GM18505 (cell line): ENCODE data around the gene ACADSB.

Experiments
- ATAC-seq: cut with Tn5 transposase; IDR thresholded peaks from one replicate; pipeline ENCODE4 v1.9.1; 2021; ENCODE audit not compliant: unreplicated experiment
- POLR2A ChIP-seq: IDR thresholded peaks from 4 replicates; pipeline ENCODE4 v1.6.1; 2011; ENCODE audit warnings: borderline replicate concordance; ENCODE audit not compliant: insufficient read depth, insufficient read length; ENCODE audit errors: extremely low read depth

Gene ACADSB

DNA sequence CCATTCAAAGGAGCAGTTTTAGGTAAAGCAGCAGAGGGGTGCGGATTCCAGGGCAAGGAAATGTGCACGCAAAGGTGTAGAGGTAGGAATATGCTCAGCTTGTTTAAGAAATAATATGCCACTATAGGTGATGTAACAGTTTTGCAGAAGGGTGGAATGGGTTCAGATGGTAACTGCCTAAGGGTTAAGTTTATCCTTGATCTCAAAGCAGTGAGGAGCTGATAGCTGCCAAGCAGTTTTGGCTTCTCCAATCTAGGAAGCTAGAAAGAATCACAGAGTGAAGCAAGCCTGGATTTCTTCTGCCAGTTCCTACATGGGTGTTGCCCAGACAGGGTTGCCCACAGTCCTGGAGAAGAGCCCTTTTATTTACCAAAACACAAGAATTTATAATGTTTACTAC is 6.0 kb downstream of the ACADSB start:
- no peak for TF ChIP-seq POLR2A
- ATAC-seq = no peak

DNA sequence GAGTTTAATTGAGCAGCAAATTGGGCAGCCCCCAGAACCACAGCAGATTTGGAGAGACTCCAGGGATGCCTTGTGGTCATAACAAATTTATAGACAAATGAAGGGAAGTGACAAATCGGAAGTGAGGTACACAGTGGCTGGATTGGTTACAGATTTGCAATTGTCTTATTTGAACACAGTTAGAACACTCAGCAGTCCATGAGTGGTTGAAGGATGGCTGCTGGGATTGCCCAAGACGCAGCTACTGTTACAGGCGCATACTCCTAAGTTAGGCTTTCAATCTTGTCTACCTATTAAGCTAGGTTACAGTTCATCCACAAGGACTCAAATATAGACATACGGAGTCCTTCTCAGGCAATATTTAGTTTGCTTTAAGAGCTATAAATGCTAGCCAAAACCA is 7.4 kb downstream of the ACADSB start:
- ATAC-seq = no peak
- TF ChIP-seq POLR2A = no peak

DNA sequence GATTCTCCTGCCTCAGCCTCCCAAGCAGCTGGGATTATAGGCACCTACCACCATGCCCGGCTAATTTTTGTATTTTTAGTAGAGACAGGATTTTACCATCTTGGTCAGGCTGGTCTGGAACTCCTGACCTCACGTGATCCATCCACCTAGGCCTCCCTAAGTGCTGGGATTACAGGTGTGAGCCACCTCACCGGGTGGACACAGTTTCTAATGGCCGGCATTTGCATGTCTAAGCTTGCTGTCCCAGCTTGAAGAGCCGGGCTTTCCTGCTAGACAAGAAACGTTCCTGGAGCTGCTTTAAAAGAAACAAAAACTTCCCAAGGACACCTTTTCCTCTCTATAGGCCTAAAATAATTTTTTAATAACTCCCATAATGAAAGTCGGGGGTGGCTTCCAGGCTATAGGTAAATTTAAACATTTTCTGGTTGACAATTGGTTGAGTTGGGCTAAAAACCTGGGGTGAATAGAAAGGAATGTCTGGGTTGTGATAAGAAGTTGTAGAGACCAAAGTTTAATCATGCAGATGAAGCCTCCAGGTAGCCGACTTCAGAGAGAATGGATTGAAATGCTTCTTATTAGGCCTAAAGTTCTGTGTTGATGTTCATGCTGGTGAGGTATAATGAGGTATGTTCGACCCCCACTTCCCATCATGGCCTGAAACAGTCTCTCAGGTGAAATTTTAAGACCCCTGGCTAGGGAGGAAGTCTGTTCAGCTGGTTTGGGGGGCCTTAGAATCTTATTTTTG is 8.8 kb downstream of the ACADSB start:
- ATAC-seq = no peak
- no peak for TF ChIP-seq POLR2A

DNA sequence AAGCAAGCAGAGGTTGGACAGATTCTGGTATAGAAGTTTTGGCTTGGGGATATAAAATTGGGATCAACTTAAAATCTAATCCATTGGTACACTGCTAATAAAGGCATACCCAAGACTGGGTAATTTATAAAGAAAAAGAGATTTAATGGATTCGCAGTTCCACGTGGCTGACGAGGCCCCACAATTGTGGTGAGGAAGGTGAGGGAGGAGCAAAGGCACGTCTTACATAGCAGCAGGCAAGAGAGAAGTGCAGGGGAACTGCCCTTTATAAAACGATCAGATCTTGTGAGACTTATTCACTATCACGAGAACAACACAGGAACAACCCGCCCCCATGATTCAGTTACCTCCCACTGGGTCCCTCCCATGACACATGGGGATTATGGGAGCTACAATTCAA is 9.7 kb downstream of the ACADSB start:
- no peak for TF ChIP-seq POLR2A
- no peak for ATAC-seq

DNA sequence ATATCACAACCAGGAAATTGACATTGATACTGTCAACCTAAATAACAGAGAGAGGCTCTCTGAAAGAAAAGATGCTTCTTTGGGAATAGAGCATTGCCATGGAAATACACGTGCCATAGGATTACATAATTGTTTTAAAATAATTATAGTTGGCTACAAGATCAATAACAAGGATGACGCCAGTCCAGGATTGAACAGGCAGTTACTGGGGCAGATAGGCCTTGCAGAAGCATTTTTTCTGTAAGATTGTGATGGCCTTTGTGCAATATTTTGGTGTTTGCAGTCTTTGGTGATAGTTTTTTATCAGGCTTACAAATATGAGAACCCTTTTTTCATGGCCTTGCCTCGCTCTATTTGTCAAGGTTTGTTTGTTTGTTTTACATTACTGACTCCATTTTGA is 10.5 kb downstream of the ACADSB start:
- no peak for ATAC-seq
- no peak for TF ChIP-seq POLR2A

DNA sequence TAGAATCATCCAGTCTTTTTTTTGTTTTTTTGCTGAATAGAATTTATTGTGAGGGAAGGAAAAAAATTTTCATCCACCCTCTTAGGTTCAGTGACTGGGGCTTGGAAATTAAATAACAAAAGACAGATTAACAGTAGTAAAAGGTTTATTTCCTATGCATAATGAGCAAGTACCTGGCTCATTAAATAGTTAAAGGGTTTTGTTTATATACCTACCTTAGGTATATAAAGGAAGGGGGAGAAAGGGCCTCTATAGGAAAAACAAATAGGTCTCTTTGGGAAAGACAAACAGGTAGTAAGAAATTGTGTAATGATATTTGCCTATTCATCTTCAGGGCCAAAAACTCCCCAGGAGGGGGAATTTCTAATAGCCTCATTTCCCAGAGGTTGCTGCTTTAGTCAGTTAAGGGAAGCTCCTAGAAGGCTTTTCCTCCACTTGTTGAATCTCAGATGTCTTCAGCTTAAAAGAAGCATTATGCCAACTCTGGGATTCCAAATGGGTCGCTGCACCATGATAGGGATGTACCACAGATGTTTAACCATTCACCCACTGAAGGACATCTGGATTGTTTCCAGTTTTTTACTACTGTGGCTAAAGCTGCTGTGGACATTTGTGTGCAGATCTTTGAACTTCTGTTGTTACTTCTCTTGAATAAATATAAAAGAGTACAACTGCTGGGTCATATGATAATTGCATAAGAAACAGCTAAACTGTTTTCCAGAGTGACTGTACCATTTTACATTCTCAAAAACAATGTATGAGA is 11.3 kb downstream of the ACADSB start:
- ATAC-seq = no peak
- no peak for TF ChIP-seq POLR2A

DNA sequence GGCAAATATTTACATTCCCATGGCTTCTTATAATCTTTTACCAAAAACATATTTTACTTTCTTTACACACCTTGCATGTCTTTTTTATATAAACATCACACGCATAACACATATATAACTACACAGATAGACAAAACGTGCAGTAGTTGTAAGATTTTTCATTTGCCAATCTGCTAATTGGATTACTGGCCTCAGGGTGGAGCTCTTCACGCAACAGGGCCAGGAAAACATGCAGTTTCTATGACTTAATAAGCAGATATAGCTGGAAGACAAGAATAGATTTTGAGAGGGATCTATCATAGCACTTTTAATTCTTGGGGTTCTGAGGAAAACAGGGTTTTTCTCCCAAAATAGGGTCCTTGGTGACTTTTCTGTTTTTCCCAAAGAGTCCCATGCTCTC is 12.7 kb downstream of the ACADSB start:
- no peak for ATAC-seq
- TF ChIP-seq POLR2A = no peak

DNA sequence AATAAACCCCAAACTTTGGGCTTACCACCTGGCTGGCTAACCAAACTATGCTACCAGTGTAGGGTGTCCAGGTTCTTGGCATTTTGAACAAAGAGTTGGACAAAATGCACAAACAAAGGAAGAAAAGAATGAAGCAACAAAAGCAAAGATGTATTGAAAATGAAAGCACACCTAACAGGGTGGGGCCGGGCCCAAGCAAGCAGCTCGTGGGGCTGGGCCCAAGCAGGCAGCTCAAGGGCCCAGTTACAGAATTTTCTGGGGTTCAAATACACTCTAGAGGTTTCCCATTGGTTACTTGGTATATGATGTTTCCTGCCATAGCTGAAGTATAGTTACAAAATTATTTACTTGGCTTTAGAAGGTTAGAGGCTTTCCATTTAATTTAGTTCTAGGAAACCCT is 15.7 kb downstream of the ACADSB start:
- TF ChIP-seq POLR2A = no peak
- ATAC-seq = no peak

DNA sequence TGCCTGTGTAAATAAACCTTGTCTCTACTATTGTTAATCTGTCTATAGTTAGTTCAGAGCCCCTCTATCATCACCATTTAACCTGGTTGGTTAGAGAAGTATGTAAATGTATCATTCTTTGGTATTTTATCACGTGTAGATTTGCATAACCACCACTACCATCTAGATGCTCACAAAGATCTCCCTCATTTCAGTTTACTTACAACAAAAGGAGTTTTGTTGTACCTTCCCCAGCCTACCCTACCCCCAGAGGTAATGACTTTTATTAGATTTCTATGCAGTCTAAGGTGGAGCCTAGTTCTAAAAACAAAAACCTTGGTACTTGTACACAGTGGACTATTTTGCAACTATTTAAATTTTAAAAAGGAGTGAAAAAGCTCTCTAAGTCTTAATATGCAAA is 17.5 kb downstream of the ACADSB start:
- TF ChIP-seq POLR2A = no peak
- ATAC-seq = no peak

DNA sequence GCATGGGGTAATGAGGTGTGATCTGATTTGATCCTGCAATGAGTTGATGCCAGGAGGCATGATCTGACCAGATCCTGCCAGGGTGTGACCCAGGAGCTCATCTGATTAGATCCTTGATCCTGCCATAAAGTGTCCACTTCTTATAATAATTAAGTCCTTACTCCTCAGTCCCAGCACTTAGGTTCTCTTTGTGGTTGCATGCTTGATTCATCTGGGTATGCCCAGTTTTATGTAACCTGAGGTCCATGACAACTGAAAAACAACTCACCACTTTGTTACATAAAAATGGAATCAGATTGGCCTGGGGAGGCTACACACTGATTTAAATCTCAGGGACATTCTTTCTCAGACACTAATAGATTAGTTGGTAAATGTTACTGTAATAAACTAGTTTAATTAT is 19.1 kb downstream of the ACADSB start:
- ATAC-seq = no peak
- no peak for TF ChIP-seq POLR2A

DNA sequence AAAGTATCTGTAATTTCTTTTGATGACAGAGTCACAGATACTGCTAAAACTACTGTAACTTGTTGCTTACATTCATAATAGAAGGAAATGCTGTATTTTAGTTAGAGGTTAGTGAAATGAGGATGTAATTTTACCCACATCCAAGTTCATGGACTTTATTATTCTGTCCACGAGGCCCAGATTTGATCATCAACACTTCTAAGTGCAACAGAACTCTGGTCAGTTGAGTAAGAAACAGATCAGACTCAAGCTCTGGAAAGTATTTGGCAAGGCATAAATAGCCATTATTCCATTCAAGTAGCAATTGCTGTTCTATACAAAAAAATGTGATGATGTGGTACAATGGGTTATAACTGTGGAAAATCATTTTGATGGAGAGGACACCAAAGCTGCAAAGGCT is 22.3 kb downstream of the ACADSB start:
- no peak for TF ChIP-seq POLR2A

DNA sequence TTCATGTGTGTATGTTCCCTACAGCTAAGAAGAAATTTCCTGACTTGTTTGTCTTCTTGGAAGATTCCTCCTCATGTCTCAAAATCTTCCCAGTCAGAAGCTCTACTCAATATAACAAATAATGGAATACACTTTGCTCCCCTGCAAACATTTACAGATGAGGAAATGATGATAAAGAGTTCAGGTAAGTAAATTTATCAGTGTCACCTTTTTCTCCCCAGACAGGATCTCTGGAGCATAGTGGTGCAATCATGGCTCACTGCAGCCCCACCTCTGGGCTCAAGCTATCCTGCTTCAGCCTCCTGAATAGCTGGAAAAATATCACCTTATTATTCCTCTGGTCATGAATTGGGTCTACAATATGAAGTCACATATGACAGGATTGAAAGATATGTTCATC is 25.5 kb downstream of the ACADSB start:
- ATAC-seq = no peak
- no peak for TF ChIP-seq POLR2A

More for the DNA sequence above, 22.3 kb downstream of the ACADSB start:
- ATAC-seq = no peak

DNA sequence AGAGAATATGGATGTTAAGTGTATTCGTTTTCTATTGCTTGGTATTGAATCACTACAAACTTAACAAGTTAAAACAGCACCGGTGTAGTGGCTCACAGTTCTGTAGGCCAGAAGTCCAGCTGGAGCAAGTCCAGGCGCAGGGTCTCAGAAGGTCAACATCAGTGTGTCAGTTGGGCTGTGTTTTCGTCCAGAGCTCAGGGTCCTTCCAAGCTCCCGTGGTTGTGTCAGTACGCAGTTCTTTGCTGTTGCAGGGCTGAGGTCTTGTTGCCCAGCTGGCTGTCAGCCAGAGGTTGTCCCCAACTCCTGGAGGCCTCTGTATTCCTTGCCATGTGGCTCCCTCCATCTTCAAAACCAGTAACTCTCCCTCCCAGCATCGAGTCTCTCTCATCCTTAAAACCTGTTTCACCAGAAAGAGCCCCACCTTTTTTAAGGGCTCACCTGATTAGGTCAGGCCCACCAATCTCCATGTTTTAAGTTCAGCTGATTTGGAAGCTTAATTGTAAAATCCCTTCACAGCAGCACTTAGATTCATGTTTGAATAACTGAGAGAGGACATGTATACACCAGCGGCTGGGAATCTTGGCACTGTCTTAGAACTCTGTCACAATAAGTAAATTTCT is 26.8 kb downstream of the ACADSB start:
- ATAC-seq = no peak
- no peak for TF ChIP-seq POLR2A
